ENCODE measurements around the gene DOCK8.
"Not testable (repeated sequence)": the region's sequence is repeated elsewhere in the genome, so short reads cannot be mapped to it uniquely, and the experiment has no call there.

Gene DOCK8

GRCh38 chr9:227860-228259 lies 13.2 kb downstream of the DOCK8 start:
- no peak for DNase-seq

DNA sequence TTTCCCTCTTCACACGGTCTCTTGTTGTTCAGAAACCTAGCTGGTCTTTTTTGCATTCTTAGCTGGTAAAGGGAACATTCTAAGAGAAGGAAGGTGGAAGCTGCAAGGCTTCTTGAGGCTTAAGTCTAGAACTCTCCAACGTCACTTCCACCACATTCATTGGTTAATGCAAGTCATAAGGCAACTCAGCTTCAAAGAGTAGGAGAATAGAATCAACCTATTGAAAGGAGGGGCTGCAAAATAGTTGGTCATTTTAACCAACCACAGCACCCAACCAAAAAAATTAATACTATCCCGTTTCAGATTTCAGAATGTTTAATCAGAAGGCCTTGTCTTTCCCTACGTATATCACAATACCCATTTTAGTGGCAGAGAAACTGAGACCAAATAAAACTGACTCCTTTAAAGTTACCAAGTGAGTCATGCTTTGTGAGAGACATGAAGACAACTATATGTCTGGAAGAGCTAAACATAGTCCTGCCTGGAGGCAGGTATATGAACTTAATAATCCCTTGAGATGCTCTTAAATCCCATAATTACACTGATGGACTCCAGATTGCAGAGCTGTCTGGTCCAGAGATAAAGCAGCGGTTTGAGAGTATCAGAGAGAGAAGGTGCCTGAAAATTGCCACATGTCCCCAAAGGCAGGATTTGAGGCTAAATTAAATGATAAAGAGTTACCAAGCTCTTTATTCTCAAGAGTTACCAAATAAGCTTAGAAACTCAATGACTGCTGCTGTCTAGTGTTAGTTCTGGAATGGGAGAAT lies 14.4 kb downstream of the DOCK8 start:
- DNase-seq, result no peak

DNA sequence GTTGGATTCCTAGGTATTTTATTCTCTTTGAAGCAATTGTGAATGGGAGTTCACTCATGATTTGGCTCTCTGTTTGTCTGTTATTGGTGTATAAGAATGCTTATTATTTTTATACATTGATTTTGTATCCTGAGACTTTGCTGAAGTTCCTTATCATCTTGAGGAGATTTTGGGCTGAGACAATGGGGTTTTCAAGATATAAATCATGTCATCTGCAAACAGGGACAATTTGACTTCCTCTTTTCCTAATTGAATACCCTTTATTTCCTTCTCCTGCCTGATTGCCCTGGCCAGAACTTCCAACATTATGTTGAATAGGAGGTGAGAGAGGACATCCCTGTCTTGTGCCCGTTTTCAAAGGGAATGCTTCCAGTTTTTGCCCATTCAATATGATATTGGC lies 17.0 kb downstream of the DOCK8 start:
- DNase-seq, result not testable (repeated sequence)

GRCh38 chr9:233708-234107 lies 19.0 kb downstream of the DOCK8 start:
- DNase-seq, result not testable (repeated sequence)

- no peak for DNase-seq
Measured at GRCh38 chr9:237141-237857, 22.6 kb downstream of the DOCK8 start.

- DNase-seq, result no peak
Measured at GRCh38 chr9:237858-238345, 23.2 kb downstream of the DOCK8 start.

DNA sequence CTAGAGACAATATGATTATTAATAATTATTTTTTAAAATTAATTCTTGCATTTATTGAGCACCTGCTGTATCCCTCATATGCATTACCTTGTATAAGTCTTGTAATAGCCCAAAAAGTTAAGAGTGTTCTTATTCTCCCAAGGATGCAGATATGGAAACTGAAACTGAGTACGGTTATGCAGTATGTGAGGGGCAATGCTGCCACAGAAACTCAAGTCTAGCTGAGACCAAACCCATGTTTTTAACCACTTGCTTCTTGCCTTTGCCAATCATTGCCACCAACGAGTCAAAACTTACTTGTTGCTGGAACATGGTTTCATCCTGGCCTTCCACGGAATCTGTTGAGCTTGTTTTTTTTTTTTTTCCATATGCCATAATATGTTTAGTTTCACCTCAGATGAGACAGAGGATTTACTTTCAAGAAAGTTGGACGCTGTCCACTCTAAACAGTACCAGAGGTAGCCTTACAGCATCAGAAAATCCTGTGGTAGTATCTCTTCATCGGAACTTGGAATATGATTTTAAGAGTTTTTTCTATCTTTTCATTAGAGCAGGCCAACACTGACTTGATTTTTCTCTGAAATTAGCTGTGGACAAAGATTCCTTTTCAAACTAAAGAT lies 27.9 kb downstream of the DOCK8 start:
- no peak for DNase-seq

DNA sequence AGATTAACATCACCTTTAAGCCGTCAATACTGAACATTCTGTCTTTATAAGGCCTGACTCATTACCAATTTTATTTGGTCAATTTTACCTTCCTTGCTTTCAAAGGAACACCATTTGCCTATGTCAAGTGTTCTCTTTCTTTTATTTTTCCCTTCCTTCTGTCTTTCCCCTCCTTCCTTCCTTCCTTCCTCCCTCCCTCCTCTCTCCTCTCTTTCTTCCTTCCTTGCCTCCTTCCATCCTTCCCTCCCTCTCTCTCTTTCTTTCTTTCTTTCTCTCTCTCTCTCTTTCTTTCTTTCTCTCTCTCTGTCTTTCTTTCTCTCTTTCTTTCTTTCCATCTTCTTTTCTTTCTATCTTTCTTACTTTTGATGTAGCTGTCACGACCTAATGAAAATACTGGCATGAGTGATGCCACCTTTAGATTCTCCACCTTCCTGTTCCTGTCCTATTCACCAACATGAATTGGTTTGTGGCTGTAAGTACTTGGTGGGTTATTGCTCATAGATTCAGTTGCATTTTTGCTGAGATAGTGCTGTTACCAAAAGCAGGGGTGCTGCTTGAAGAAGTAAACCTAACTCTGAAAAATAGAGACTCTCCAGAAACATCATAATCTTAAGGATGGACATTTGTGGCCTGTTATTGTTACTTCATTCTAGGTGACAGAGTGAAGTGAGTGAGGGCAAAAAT lies 33.8 kb downstream of the DOCK8 start:
- no peak for DNase-seq

DNA sequence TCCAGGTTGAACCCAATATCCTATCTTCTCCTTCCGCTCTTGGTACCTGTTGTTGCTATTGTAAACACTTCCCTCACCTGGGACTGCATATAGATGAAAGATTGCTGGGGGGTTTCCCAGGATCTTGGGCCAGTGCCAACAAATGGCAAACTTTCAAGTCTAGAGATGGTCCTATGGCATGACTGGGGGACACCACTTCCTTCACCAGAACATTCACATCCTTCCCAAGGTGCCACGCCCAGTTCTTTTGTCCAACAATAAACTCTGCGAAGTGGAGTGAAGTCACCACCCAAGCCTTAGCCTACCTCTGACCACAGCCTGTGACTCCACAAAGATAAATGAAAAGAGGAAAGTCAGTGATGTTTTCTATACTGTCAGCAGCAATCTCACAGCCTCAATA lies 34.4 kb downstream of the DOCK8 start:
- DNase-seq, result no peak

DNA sequence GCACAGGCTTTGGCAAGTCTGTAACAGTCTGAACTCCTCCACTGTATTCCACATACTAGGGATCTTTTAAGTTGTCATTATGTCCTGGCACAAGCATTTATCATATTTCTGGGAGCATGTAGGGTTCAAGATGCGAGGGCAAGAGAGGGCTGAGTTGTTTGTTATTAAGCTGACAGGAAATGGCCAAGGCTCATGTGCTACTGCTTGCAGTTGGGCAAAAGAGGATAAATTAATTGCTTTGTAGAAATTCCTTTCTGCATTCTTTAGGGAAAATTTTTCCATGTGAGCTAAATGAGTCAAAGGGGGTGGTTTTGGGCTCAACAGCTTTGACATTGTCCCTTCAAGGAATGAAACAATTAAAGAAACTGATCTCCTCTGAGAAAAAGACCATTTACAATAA lies 35.4 kb downstream of the DOCK8 start:
- DNase-seq, result no peak

GRCh38 chr9:250625-251024 lies 36.0 kb downstream of the DOCK8 start:
- no peak for DNase-seq

DNA sequence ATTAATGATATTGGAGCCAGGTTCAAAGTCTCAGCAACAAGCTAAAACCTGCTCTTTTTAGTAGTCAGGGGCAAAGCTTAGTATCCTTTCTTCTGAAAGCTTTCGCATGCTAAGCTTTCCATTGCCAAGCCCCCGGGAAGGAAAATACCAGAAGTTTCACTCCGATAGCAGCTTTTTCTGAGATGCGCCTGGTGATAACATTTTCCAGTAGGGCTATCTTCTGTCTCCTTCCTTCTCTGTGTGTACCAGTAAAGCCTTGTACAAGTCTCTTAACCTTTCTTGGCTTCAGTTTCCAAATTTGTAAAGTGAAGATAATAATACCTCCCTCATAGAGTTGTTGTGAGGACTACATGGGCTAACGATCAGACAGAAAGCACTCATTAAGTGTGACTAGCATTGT lies 36.7 kb downstream of the DOCK8 start:
- no peak for DNase-seq

- no peak for DNase-seq
Measured at GRCh38 chr9:253539-253938, 38.9 kb downstream of the DOCK8 start.

DNA sequence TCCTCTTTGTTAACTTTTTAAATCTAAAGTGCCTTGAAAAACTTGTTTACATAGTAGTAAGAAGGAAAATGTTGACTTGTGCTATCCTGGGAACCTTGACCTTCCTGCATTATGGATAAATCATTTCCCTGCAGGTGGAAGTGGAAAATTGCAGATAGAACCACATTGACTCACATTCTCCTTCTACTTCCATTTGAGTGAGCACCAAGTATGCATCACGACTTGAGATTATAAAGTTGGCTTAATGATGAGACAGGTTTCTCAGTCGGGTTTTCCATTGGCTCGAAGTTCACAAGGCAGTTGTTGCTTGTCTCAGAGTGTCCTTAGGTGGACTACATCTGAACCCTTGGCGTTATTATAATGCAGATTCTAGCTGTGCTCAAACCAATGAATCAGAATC lies 39.9 kb downstream of the DOCK8 start:
- DNase-seq, result no peak

DNA sequence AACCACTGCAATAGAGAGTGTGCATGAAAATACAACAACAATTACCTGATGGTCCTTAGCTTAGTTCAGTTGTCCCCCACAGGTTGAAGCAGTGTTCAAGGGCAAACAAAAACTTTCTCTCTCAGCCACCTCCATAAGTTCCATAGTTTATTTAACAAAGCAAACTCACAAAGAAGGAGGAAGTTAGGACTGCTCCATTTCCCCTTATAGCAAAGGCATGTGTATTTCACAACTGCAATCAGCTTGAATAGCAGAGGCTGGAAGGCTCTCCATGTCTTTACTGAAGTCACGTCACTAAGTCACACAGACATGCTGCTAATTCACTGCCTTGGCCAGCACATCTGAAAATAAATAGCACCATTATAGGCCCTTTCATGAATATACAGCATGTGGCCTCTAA lies 43.3 kb downstream of the DOCK8 start:
- DNase-seq, result no peak

DNA sequence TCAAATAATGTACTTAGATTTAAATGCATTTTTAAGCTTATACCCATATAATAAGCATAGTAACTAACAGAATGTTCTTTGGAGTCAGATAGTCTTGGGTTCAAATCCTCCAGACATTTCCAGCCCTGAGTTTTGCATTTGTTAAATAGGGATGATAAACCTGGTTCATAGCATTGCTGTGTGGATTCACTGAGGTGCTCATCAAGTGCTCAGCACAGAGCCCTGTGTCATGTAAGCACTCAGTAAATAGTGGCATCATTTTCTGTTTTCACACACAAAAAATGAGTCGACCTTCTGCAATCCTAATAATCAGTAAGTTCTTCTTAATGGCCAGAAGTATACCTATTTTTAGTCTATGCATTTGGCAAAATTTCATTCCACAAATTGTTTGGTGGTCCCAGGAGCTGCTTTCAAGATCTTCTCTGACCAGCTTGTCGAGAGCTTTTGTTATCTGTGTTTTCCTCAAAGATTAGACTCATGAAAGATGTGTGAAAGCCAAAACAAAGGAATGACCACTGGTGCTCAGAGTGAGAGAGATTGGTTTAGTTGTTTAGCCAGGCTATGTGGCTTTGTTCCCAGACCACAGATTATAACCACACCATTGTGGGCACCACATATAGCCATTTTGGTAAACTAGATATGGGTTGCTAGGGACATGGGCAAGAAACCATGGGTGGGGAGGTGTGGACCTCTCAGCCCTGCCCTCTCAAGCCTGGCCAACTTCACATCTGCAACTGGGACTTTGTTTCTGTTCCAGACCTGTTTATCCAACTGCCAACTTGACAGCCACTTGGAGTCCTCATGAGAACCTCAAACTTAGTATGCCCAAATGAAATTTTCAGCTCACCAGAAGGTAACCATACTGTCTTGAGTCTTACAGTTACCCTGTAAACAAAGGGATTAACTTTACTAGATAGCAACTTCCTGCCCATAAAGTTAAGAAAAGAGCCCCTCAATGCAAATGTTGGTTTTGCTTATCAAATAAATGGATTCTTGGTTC lies 45.0 kb downstream of the DOCK8 start:
- no peak for DNase-seq

DNA sequence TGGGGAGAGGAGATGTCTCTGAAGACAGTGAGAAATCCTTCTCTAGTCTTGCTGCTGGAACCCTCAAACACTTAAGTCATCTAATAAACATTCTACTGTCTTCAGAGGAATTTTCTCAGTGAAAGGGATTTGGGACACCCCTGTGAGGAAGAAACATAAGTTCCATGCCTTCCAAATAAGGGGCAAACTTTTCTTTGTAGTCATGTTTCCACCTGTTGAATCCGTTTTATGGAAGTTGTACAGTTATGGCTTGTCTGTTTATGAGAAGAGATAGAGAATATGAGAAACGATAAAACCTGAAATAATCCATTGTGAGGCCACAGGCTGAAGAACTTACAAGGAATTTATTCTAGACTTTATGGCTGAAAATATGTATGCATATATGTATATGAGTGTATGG lies 49.6 kb downstream of the DOCK8 start:
- DNase-seq, result no peak

GRCh38 chr9:265209-265870 lies 50.7 kb downstream of the DOCK8 start:
- no peak for DNase-seq

- no peak for DNase-seq
Measured at GRCh38 chr9:266228-266627, 51.6 kb downstream of the DOCK8 start.

DNA sequence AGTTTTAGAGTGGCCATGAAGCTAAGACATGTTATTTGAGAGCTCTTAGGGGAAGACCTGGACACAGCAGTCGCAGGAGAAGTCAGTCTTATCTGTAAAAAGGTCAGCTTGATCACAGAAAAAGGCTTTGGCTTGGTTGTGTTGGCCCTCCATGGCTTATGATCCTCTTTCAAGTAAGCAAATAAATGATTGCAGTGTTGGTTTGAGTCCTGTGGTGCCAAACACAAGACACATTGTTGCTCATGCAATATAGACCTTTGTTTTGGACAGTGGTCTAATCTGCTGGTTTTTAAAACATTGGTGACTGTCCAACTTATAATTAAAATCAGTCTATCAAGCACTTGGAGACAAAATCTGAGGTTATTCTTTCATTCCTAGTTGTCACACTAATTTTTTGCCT lies 54.0 kb downstream of the DOCK8 start:
- DNase-seq, result no peak

DNA sequence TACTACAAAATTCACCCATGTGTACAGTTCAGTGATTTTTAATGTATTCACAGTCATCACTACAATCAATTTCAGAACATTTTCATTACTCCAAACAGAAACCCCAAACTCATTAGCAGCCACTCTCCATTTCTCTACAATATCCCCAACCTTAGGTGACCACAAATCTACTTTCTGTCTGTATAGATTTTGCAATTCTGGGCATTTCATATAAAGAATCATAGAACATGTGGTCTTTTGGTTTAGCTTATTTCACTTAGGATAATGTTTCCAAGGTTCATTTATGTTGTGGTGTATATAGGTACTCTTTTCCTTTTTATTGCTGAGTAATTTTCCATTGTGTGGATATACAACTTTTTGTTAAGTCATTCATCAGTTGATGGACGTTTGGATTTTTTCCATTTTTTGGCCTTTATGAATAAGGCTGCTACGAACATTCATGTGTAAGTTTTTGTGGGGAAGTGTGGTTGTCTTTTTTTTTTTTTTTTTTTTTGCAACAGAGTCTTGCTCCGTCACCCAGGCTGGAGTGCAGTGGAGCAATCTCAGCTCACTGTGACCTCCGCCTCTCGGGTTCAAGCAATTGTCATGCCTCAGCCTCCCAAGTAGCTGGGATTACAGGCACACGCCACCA lies 54.5 kb downstream of the DOCK8 start:
- no peak for DNase-seq

Measured in C1 segment of cervical spinal cord (tissue), 14 donors.